ENCODE results near the gene AIMP1.

- TF ChIP-seq, protein P1, sequence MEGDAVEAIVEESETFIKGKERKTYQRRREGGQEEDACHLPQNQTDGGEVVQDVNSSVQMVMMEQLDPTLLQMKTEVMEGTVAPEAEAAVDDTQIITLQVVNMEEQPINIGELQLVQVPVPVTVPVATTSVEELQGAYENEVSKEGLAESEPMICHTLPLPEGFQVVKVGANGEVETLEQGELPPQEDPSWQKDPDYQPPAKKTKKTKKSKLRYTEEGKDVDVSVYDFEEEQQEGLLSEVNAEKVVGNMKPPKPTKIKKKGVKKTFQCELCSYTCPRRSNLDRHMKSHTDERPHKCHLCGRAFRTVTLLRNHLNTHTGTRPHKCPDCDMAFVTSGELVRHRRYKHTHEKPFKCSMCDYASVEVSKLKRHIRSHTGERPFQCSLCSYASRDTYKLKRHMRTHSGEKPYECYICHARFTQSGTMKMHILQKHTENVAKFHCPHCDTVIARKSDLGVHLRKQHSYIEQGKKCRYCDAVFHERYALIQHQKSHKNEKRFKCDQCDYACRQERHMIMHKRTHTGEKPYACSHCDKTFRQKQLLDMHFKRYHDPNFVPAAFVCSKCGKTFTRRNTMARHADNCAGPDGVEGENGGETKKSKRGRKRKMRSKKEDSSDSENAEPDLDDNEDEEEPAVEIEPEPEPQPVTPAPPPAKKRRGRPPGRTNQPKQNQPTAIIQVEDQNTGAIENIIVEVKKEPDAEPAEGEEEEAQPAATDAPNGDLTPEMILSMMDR (conservative IDR thresholded peaks at IDR 0.05 in 1 of 2, IDR thresholded peaks at IDR 0.05 in 1 of 2; ENCODE audit: extremely low read depth in 1 of 2, insufficient read depth in 1 of 2, low read depth in 1 of 2, low read length in 2 of 2): no peak
- no peak for TF ChIP-seq EZH2 (IDR thresholded peaks at IDR 0.05; ENCODE audit: borderline replicate concordance, low read length)
Observed at GRCh38 chr4:106303548-106304281, 12.6 kb upstream of the AIMP1 start.

All from mammary epithelial cell (primary cell).